Neural crest cell (in vitro differentiated cells): Measurements from ENCODE around the gene ADAMTS16. TPM values are rescaled to one million over a fixed set of nuclear protein-coding genes. Genes with fewer than 3 reads are reported as not detected.

Experiments
- DNase-seq: peaks from one replicate; pipeline ENCODE4 v3.0.0; 2021; ENCODE audit warnings: low read depth, mixed read lengths, low spot score
- H3K27ac Mint-ChIP-seq: one replicate; pipeline ENCODE4 v1.8.0; 2021; ENCODE audit warnings: mild to moderate bottlenecking, mixed read lengths; ENCODE audit not compliant: unreplicated experiment
- H3K27me3 Mint-ChIP-seq: 2 replicates; pipeline ENCODE4 v1.8.0; 2021; ENCODE audit warnings: low read depth, mild to moderate bottlenecking, mixed read lengths
- H3K36me3 Mint-ChIP-seq: 2 replicates; pipeline ENCODE4 v1.8.0; 2021; ENCODE audit warnings: low read depth, mild to moderate bottlenecking, mixed read lengths
- H3K4me1 Mint-ChIP-seq: 2 replicates; pipeline ENCODE4 v1.8.0; 2021; ENCODE audit warnings: mixed read lengths
- H3K4me3 Mint-ChIP-seq: one replicate; pipeline ENCODE4 v1.8.0; 2021; ENCODE audit warnings: mild to moderate bottlenecking, mixed read lengths
- H3K9me3 Mint-ChIP-seq: 2 replicates; pipeline ENCODE4 v1.8.0; 2021; ENCODE audit warnings: mixed read lengths
- CTCF ChIP-seq: fragments of 200-600 bp; sonication (generic); conservative IDR thresholded peaks from 2 replicates; pipeline ENCODE4 v1.5.0; 2021; ENCODE audit warnings: antibody characterized with exemption, mild to moderate bottlenecking
- total RNA-seq: library from RNA; stranded (reverse); gene quantifications from 2 replicates; pipeline ENCODE4 v1.2.1, GENCODE V29; 2021

The ADAMTS16 gene
- total RNA-seq, 1 donor from 2014 or later, result 1.7 TPM

GRCh38 chr5:5145651-5146529 is 5.8 kb downstream of the ADAMTS16 start:
- DNase-seq, result no peak
- Mint-ChIP-seq H3K4me1 (peaks cover 8% of the 10 kb centered on the region), H3K4me3 (no peak overlapping the region), H3K9me3 (peaks cover 7% of the 10 kb centered on the region), H3K27ac (no peak overlapping the region), H3K36me3 (peaks cover 2% of the 10 kb centered on the region), H3K27me3 (peaks cover 26% of the 10 kb centered on the region)
- no peak for TF ChIP-seq CTCF

GRCh38 chr5:5146530-5147160 is 6.5 kb downstream of the ADAMTS16 start:
- H3K36me3 Mint-ChIP-seq, result peaks cover 3% of the 10 kb centered on the region
- no peak overlapping the region for H3K4me3 Mint-ChIP-seq
- no peak for TF ChIP-seq CTCF

GRCh38 chr5:5149154-5149553 is 9.0 kb downstream of the ADAMTS16 start:
- H3K4me1 Mint-ChIP-seq, result no peaks in the 10 kb centered on the region
- no peak for DNase-seq
- TF ChIP-seq CTCF, result no peak
- H3K36me3 Mint-ChIP-seq, result peaks cover 8% of the 10 kb centered on the region
- H3K9me3 Mint-ChIP-seq, result peaks cover 11% of the 10 kb centered on the region
- H3K27me3 Mint-ChIP-seq, result no peaks in the 10 kb centered on the region
- no peak overlapping the region for H3K27ac Mint-ChIP-seq
- no peak overlapping the region for H3K4me3 Mint-ChIP-seq

More at GRCh38 chr5:5146530-5147160, 6.5 kb downstream of the ADAMTS16 start:
- Mint-ChIP-seq H3K27me3 (peaks cover 18% of the 10 kb centered on the region), H3K4me1 (no peaks in the 10 kb centered on the region), H3K9me3 (peaks cover 7% of the 10 kb centered on the region), H3K27ac (no peak overlapping the region)
- no peak for DNase-seq

GRCh38 chr5:5150667-5151066 is 10.5 kb downstream of the ADAMTS16 start:
- H3K9me3 Mint-ChIP-seq, result peaks cover 11% of the 10 kb centered on the region
- H3K27ac Mint-ChIP-seq, result no peak overlapping the region
- no peak for DNase-seq
- no peaks in the 10 kb centered on the region for H3K27me3 Mint-ChIP-seq
- no peaks in the 10 kb centered on the region for H3K4me1 Mint-ChIP-seq
- H3K36me3 Mint-ChIP-seq, result peaks cover 8% of the 10 kb centered on the region
- TF ChIP-seq CTCF, result no peak
- H3K4me3 Mint-ChIP-seq, result no peak overlapping the region

GRCh38 chr5:5154733-5155132 is 14.6 kb downstream of the ADAMTS16 start:
- Mint-ChIP-seq H3K9me3 (peaks cover 4% of the 10 kb centered on the region), H3K27me3 (no peaks in the 10 kb centered on the region), H3K27ac (no peak overlapping the region), H3K4me3 (no peak overlapping the region), H3K4me1 (no peaks in the 10 kb centered on the region), H3K36me3 (peaks cover 8% of the 10 kb centered on the region)
- DNase-seq, result no peak
- TF ChIP-seq CTCF, result no peak
